GM19397 (cell line): ENCODE results near the gene CMIP.
A peak's percentile ranks its signal among the peaks of the same experiment; 100 is the strongest.

ENCODE experiments used
- ATAC-seq: cut with Tn5 transposase; IDR thresholded peaks from one replicate; pipeline ENCODE4 v1.9.1; 2021; ENCODE audit warnings: mild to moderate bottlenecking, moderate library complexity; ENCODE audit not compliant: unreplicated experiment

The CMIP gene

DNA sequence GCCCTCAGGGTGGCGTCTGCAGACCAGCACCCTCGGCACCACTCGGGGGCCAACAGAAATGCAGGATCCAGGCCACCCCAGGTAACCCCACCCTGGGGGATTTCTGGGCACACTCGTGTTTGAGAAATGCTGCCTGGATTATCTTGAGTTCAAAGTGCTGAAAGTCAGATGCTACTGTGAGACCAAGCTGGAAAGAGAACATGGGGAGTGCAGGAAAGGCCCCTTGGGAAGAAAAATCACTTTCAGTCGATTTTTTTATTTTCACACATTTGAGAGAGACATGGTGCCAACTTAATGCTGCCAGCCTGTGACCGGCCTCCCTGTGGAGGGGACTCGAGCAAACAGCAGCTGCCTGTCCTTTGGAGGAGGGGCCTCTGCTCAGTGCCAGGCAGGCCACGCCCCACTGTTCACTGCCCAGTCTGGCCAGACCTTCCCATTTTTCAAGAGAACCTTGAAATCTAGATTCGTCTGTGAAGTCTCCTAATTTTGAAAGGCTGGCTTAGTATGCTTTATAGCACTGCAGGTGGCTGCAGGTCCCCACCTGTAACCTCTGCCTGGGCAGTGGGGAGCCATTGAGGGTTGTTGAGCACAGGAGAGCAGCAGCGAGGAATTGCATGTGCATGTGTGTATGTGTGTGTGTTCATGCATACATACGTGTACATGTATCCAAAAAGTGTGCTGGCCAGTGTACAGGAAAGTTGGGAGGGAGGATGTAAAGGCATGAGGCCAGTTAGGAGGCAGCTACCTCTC is 263.8 kb downstream of the CMIP start:
- ATAC-seq: no peak

DNA sequence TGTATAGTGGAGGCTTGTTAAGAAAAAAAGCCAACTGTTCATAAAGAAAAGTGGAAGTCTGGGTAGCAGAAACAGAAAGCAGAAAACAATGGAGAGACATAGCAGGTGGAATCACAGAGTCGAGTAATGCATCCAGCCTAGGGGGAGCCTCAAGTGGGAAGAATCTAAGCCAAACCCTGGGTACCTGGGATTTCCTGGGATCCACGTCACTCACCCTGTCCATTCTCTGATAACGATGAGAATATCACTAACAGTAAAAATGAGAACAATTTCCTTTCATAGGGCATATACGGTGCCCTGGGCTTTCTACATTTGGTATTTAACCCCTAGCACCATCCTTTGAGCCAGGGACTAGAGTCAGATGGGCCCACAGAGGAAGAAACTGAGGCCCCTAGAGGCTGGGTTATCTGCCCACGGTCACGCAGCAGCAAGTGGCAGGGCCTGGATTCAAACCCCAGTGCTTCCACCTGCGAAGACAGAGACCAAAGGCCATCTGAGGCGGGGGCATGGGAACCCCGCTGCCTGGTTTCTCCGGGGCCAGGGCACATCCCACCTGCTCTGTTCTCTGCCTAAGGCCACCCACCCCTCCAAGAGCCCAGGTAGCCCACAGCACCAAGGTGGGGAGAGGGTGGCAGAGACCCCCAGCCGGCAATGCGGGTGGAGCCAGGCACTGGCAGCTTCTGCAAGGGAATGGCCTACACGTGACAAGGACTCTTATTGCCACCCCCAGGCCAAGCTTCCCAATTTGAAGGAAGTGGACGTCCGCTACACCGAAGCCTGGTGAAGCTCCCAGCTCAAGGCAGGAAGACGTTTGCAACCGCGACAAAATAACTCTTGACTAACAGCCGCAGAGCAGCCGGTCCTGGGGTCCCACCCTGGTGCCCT is 264.6 kb downstream of the CMIP start:
- ATAC-seq: no peak

DNA sequence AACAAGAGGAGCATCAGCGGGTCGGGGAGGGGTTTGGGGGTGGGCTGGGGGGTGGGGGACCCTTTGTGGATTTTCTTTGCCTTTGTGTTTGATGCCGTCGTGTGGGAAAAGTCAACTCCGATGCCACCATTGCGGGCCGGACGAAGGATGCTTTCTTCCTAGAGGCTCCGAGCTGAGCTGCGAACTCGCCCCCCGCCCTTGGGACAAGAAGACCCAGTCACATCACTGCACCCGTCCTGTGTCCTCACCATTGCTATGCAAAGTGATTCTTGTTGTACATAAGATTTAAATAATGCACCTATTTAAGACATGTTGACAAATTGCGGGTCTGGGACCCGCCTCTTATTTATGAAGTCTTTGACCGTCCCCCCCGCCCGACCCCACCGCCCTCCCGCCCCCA is 265.4 kb downstream of the CMIP start:
- no peak for ATAC-seq

DNA sequence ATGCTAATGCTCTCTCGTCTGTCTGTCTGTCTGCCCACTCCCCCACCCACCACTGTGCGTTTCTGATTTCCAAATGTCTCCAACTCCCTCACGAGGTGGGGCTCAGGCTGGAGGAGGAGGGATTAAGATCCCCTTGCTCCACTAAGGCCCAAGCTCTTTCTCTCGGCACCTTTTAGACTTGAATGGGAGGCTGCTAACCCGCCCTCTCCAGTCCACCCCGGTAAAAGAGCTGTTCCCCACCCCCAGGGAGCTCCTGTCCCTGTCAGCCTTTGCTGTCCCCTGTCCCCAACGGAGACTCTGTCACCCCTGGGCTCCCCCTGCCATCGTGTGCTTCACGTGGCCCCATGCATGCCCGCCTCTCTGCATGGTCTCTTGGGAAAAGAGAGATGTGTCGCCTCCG is 266.0 kb downstream of the CMIP start:
- no peak for ATAC-seq

DNA sequence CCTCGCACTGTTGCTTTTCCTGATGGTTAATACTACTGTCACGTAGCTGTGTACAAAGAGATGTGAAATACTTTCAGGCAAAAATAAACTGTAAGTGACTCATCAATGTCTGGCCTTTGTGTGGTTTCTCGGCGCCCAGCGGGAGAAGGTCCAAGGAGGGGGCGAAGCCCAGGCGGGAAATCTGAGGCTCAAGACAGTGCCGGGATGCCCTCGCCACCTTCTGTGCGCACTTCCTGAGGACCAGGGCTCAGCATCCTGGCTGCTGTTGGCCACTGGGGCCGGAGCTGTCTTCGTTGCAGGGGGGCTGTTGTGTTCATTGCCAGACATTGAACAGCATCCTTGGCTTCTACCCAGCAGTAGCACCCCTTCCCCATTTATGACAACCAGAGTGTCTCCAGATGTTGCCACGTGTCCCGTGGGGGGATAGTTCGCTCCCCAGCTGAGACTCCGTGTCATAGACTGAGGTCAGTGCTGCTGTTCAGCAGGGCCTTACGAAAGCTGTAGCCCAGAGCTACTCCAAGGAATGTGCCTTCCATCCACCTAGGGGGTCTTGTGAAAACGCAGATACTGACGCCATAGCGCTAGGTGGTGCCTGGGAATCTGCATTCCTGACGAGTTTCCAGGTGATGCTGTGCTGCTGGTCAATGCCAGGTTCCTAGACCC is 267.2 kb downstream of the CMIP start:
- no peak for ATAC-seq

DNA sequence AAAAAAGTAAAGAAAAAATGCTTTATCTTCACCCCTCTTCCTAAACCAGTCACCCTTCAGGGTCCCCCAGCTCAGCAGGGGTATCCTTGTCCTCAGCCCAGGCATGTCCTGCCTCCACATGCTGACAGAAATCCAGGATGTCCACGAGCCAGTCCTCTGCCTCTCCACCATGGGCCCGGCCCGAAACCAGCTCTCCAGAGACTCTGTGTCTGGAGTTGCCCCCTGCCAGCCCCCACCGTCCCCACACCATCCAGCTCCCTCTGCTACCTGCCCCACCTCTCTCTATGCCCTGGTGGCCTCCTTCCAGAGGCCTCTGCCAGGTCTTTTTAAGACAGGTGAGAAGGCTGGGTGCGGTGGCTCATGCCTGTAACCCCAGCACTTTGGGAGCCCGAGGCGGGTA is 268.1 kb downstream of the CMIP start:
- ATAC-seq: no peak

DNA sequence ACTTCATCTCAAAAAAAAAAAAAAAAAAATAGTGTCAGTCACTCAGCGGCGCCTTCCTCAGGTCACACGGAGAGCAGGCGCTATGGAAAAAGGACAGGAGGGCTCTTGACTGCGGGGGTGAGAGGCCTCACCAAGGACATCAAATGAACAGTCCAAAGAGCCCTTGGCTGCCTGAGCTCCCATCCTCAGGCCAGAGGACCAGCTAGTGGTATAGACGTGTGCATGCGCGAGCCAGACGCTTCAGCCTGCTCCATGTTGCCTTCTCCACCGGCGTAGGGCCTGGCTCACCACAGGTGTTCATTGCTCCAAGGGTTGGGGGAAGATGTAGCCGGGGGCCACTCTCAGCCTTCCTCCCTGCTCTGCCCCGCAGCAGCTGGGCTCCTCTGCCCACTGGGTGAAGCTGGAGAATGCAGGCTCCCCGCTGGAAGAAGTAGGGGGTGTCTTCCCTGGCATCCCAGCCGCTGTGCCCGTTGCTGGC is 268.7 kb downstream of the CMIP start:
- ATAC-seq: no peak

DNA sequence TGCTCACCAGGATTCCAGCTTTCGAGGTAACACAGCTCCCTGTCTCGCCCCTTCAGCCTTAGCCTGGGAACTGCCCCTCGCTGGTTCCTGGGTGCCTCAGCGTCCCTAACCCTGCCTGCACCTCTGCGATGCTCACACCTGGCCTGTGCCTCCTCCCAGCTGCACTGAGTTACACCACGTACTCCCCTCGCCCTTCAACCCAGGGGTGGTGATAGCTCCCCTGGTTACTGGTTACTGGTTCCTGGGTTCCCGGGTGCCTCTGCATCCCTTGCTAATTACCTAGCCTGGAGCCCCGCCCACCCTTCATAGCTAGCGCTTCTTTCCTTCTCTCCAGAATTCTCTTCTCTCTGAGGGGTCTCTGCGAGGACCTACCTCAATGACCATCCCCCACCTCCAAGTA is 269.2 kb downstream of the CMIP start:
- no peak for ATAC-seq

DNA sequence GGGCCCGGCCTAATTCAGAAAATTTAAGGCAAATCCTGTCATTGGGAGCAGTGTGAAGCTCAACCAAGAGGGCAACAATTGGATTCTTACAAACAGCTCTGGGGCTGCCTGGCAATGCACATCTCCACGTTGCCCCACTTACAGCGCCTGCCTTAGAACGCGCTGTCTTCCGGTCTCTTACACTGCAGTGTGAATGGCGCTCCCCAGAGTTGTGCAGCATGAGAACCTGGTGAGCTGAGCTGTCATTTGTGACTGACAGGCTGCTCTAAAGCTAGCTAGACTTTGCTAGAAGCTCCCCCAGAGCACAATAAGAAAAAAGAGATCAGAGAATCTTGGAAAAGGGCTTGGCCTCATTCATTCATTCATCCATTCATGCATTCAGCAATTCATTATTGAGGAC is 270.0 kb downstream of the CMIP start:
- ATAC-seq: no peak

DNA sequence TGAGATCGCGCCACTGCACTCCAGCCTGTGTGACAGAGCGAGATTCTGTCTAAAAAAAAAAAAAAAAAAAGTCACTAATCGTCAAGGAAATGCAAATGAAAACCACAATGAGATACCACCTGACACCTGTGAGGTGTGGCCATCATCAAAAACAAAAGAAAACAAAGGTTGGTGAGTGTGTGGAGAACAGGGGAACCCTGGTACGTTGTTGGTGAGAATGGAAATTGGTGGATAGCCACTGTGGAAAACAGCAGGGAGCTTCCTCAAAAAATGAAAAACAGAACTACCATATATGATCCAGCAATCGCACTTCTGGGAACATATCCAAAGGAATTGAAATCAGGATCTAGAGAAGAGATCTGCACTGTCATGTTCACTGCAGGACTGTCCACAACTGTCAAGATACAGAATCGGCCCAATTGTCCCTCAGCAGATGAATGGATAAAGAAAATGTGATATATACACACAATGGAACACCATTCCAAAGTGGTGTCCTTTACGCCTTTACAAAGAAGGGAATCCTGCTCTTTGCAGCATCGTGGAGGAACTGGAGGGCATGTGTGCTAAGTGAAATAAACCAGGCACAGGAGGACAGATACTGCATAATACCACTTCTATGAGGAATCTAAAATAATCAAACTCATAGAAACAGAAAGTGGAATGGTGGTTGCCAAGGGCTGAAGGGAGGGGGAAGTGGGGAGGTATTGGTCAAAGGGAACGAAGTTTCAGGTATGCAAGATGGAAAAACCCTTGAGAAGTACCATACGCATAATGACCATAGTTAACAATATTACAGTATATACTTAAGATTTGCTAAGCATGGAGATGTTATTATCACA is 271.0 kb downstream of the CMIP start:
- peak; percentile 43 for ATAC-seq

DNA sequence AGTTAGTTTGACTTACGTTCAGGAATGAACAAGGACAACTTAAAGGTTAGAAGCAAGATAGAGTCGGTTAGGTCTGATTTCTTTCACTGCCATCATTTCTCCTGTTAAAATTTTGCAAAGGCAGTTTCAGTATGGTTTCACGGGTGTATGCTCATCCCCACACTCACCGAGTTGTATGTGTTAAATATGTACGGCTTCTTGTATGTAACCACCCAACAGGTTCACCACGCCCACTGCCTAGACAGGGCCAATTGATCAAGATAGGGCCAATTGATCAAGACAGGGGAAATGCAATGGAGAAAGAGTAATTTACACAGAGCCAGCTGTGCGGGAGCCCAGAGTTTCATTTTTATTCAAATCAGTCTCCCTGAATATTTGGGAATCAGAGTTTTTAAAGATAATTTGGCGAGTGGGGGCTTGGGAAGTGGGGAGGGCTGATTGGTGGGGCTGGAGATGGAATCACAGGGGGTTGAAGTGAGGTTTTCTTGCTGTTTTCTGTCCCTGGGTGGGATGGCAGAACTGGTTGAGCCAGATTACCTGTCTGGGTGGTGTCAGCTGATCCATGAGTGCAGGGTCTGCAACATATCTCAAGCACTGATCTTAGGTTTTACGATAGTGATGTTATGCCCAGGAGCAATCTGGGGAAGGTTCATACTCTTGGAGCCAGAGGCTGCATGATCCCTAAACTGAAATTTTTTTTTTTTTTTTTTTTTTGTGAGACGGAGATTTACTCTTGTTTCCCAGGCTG is 272.0 kb downstream of the CMIP start:
- ATAC-seq: peak; percentile 63

DNA sequence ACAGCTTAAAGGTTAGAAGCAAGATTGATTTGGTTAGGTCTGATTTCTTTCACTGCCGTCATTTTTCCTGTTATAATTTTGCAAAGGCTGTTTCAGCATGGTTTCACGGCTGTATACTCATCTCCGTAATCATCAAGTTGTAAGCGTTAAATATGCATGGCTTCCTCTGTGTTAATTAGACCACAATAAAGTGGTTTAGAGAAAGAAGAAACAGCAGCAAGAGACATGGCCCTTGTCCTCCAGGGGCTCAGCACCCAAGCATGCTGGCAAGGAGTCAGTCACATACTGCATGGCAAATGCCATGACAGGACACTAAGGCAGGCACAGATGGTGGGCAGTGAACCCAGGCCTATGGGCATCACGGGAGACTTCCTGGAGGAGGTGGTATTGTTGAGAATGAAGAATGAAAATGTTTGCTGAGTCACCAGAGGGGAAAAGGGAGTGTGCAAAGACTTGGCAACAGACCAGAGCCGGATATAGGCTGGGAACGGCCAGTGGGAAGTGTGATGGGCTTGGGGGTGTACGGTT is 273.1 kb downstream of the CMIP start:
- ATAC-seq: no peak

DNA sequence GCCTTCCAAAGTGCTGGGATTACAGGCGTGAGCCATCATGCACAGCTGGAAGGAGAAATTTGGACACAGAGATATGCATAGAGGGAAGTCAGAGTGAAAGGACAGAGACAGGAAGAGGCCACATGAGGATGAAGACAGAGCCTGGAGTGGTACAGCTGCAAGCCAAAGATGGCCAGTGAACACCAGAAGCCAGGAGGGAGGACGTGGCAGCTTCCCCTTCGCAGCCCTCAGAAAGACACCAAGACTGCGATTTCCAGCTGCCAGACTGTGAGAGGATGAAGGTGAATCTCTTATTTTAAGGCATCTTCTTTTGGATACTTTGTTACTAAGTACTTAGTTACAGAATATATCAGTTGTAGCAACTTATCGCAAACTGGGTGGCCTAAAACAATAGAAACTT is 274.0 kb downstream of the CMIP start:
- ATAC-seq: no peak

DNA sequence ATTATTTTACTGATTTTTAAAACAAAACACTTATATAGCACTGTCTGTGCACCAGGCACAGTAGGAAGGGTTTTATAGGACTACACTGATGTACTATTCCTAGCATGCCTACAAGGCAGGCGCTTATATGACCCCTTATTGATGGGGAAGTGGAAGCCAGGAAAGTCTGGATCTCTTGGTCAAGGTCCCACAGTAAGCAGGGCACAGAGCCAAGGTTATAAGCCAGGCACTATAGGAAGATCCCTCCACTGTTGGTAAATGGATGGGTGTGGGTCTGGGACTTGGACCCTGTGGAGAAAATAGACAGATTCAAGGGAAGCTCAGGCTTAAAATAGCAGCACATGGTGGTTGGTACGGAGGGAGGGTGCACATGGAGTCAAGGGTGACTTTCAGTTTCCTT is 275.4 kb downstream of the CMIP start:
- no peak for ATAC-seq

DNA sequence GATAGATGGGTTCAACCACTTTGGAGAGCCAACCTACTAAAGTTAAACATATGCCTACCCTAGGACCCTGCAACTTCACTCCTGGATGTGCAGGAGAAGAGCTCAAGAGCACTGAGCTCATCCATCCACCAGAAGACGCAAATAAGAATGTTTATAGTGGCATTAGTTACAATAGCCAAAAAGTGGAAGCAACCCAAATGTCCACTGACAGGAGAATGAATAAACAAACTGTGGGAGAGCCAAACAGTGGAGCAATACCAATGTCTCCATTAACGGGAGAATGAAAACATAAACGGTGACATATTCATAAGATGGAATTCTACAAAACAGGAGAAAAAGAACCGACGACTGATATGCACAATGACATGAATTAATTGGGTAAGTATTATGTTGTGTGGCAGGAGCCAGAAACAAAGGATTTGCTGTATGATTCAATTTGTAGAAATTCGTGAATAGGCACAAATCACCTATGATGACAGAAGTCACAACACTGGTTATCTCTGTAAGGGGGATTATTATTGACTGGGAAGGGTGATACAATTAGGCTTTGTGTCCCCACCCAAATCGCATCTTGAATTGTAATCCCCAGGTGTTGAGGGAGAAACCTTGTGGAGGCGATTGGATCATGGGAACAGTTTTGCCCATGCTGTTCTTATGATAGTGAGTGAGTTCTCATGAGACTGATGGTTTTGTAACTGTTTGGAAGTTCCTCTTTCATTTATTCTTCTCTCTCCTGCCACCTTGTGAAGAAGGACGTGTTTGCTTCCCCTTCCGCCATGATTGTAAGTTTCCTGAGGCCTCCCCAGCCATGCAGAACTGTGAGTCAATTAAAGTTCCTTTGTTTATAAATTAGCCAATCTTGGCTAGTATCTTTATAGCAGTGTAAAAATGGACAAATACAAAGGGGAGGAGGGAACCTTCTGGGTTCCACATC is 276.6 kb downstream of the CMIP start:
- ATAC-seq: no peak

DNA sequence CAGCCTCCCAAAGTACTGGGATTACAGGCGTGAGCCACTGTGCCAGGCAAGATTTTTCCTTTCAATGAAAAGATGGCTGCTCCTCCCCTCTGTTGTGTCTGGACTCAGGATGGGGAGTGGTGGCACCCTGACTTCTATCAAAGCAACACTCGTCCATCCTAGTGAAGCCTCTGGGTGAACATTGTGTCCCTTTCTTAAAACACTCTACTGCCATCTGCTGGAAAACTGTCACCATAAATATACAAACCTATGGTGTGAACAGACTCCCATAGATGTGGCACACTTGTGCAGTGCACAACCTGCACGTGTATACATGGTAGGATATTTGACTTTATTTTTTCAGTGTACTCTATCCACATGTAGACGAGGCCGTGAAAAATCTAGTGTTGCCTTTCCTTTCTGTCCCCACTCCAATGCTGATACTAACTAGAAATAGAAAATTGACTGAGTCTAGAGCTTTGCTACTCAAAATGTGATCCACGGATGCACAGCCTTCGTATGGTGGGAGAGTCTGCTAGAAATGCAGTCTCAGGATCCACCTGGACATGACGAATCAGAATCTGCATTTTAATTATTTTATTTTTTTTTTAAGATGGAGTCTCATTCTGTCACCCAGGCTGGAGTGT is 278.6 kb downstream of the CMIP start:
- ATAC-seq: peak; percentile 66

DNA sequence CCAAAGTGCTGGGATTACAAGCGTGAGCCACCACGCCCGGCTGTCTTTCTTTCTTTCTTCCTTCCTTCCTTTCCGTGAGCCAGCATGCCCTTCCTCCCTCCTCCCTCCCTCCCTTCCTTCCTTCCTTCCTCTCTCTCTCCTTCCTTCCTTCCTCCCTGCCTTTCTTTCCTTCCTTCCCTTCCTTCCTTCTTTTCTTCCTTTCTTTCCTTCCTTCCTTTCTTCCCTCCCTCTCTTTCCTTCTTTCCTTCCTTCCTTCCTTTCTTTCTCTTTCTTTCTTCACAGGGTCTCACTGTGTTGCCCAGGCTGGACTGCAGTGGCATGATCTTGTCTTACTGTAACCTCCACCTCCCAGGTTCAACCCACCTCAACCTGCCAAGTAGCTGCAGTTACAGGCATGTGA is 283.8 kb downstream of the CMIP start:
- ATAC-seq: no peak

DNA sequence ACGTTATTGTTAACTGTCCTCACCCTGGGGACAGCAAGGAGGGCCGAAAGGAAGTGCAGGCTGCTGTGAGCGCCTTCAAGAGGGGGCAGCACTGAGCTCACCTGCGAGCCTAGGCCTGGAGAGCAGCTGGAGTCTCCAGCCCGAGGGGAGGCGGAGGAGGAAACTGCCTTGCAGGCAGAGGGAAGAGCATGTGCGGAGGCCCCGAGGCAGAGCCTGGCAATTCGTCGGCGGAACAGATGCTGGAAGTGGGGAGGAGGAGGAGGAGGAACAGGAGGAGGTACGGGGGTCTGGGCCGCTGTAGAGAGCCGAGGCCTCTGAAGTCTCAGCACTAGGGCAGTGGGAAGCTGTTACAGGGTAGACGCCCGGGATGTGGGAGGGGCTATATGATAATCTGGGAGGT is 284.8 kb downstream of the CMIP start:
- ATAC-seq: no peak
